BJ (cell line): ENCODE measurements around the gene ATXN1. TPM values are rescaled to one million over a fixed set of nuclear protein-coding genes. Genes with fewer than 3 reads are reported as not detected.

Experiments
- CTCF ChIA-PET: fragments of 350-600 bp; formaldehyde crosslinking; extraction: SDS; loops from one replicate; lab custom pipeline; 2021; ENCODE audit warnings: antibody characterized with exemption, inconsistent platforms; lab: Yijun Ruan, JAX
- POLR2A ChIA-PET: fragments of 300-600 bp; sonication (Branson Sonifier 250); formaldehyde crosslinking; extraction: SDS; loops from one replicate; lab custom pipeline; 2021; ENCODE audit warnings: antibody characterized with exemption; lab: Charles Lee
- DNase-seq: peaks from one replicate; pipeline ENCODE4 v3.0.0-alpha.2; 2011; ENCODE audit warnings: low read depth
- H3K27me3 ChIP-seq: 2 replicates; pipeline ENCODE4 v1.6.0; 2011; ENCODE audit warnings: low read length; ENCODE audit not compliant: control insufficient read depth, insufficient read depth
- H3K36me3 ChIP-seq: 2 replicates; pipeline ENCODE4 v1.5.1; 2011; ENCODE audit warnings: low read length; ENCODE audit not compliant: control insufficient read depth, insufficient read depth
- H3K4me3 ChIP-seq: 2 replicates; pipeline ENCODE4 v1.5.1; 2011; ENCODE audit warnings: low read depth, mild to moderate bottlenecking, control low read depth, low read length
- polyA plus RNA-seq: library from polyadenylated mRNA; depleted of rRNA; stranded (reverse); fragments of >200 nt; gene quantifications from 2 replicates; pipeline ENCODE4 v1.2.3, GENCODE V29; 2011
- TF ChIP-seq, protein P1 (sequence below): IDR thresholded peaks from 2 replicates; pipeline ENCODE4 v1.5.1; 2011; ENCODE audit warnings: low read depth, mild to moderate bottlenecking, control low read depth, inconsistent platforms, low read length, moderate library complexity; ENCODE audit not compliant: insufficient read depth

Gene ATXN1
- polyA plus RNA-seq, 1 experiment: 60.2 TPM

DNA sequence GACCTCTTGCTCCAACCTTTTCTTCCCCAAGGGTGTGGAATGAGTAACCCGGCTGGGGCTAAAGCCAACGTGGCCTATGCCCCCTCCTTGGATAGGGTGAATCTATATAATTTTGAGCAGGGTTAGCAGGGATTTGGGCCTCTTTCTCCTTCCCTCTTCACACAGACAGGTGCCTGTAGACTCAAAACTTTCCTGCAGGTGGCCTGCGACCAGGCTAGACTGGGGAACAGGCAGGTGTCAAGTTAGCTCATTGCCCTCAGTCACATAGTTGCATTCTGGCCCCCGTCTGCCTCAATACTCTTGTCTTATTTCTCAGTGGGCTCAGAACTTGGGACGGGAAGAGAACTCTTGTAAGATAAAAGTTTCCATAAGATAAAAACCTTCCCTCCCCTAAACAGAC lies 243.0 kb downstream of the ATXN1 start:
- H3K36me3 ChIP-seq: peaks cover 12% of the 10 kb centered on the region
- no peak for DNase-seq
- CTCF ChIA-PET: interaction anchor here (0.6 to 8.3 kb wide), 2 partner anchors 50 to 245 kb away, joined by 3 to 79 read pairs; partner anchors contain the start of gene ATXN1
- TF ChIP-seq, protein P1, sequence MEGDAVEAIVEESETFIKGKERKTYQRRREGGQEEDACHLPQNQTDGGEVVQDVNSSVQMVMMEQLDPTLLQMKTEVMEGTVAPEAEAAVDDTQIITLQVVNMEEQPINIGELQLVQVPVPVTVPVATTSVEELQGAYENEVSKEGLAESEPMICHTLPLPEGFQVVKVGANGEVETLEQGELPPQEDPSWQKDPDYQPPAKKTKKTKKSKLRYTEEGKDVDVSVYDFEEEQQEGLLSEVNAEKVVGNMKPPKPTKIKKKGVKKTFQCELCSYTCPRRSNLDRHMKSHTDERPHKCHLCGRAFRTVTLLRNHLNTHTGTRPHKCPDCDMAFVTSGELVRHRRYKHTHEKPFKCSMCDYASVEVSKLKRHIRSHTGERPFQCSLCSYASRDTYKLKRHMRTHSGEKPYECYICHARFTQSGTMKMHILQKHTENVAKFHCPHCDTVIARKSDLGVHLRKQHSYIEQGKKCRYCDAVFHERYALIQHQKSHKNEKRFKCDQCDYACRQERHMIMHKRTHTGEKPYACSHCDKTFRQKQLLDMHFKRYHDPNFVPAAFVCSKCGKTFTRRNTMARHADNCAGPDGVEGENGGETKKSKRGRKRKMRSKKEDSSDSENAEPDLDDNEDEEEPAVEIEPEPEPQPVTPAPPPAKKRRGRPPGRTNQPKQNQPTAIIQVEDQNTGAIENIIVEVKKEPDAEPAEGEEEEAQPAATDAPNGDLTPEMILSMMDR: no peak
- no peaks in the 10 kb centered on the region for H3K27me3 ChIP-seq
- no peak overlapping the region for H3K4me3 ChIP-seq
- POLR2A ChIA-PET: no interaction called here

DNA sequence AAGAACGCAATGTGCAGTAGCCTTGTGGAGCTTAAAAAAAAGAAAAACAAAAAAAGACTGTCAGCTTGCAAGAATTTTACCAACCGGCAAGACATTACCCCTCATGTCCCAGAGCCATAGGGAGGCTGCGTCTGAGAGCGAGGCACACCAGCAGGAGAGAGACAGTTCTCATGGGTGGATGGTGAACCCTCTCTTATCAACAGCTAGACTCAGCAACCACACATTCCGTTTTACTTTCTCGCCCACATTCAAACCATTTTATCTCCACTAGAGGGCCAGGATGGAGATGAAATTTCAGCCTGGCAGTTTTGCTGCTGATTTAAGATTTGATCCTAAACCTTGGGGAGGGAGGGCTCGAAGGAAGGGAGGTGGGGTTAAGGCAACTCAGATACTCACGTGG lies 247.0 kb downstream of the ATXN1 start:
- Histone ChIP-seq H3K27me3 (no peaks in the 10 kb centered on the region), H3K4me3 (no peak overlapping the region), H3K36me3 (peaks cover 5% of the 10 kb centered on the region)
- ChIA-PET POLR2A (interaction anchor here (0.5 kb wide), 1 partner anchor 260 kb away, joined by 3 read pairs; no protein-coding TSS in a partner anchor), CTCF (interaction anchor here (0.7 to 8.3 kb wide), 15 partner anchors 9 to 249 kb away, joined by 3 to 79 read pairs (median 3); partner anchors contain the start of gene ATXN1)
- TF ChIP-seq, protein P1: peak; percentile 59
- DNase-seq: no peak

DNA sequence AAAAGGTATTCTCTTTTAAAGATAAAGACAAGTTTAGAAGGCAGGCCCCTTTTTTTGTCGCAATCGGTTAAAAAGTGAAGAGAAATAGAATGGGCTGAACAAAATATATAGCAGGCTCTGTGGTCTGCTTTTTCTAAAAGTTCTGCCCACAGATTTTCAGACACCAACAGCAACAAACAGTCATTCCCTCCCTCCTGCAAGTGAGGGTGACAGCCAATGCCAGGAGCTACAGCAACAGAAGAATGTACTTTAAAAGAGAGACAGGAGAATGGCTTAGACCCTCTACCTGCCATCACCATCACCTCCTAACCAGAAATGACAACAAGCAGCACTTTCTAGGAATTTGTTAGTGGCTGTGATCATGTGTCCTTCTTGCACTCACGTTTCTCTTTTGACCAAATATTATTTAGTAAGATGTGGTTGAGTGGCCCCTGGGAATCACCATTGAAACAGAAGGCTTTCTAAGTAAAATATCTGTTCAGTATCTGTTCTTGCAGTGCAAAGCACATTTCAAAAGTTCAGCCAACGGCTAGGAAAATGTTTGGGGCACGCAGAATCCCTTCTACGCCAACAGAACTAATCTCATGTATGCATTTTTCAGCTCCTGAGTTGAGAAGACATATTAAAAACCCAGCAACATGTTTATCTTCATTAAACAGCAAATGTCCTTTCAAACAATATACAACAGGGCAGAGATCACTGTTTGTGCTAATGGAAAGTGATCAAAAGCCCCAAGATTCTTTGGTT lies 248.5 kb downstream of the ATXN1 start:
- Histone ChIP-seq H3K4me3 (no peak overlapping the region), H3K27me3 (no peaks in the 10 kb centered on the region), H3K36me3 (peaks cover 4% of the 10 kb centered on the region)
- CTCF ChIA-PET: interaction anchor here (1.1 to 8.3 kb wide), 12 partner anchors 8 to 578 kb away, joined by 3 to 79 read pairs (median 7); partner anchors contain the start of gene ATXN1
- DNase-seq: no peak
- POLR2A ChIA-PET: no interaction called here
- TF ChIP-seq, protein P1: no peak

DNA sequence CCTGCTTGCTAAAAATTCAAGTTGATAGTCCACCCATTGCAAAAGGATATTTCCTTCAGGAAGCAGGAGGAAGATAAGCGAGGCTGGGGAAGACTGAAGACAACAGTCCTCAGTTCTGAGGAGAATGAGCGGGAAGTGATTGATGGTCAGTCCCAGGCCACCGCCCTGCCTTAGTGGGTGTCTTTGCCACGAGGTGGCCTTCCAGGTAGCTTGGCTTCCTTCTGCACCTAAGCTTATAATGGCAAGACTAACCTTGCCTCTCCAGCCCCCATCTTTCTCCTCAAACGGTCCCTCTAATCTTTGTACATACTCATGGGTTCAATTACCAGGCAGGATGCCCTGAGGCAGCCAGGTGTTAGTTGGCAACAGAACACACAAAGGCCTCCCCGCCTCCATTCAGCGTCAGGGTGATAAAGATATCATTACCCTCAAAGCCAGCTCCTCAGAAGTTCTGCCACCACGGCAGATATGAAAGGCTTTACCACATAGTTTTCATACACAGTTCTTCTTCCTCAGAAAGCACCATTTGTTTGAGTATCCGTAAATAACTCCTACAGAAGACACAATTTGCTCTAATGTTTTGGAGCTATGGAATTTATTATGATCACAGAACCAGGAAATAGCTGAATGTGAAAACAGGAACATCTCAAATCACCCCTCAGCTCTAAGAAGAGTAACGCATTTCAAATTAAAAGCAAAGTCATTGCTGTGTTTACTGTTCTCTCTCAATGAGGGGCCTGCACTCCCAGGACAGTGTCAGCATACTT lies 249.4 kb downstream of the ATXN1 start:
- TF ChIP-seq, protein P1: no peak
- no peak overlapping the region for H3K4me3 ChIP-seq
- peaks cover 4% of the 10 kb centered on the region for H3K36me3 ChIP-seq
- ChIA-PET POLR2A (no interaction called here), CTCF (interaction anchor here (0.6 to 8.3 kb wide), 24 partner anchors 9 to 579 kb away, joined by 3 to 79 read pairs (median 5); partner anchors contain the start of gene ATXN1)
- no peak for DNase-seq
- no peaks in the 10 kb centered on the region for H3K27me3 ChIP-seq
